GM21717 (cell line): ENCODE measurements around the gene TUNAR.
"Not testable (repeated sequence)": the region's sequence is repeated elsewhere in the genome, so short reads cannot be mapped to it uniquely, and the experiment has no call there.

ENCODE experiments used
- ATAC-seq: cut with Tn5 transposase; IDR thresholded peaks from one replicate; pipeline ENCODE4 v1.9.1; 2021; ENCODE audit warnings: mild to moderate bottlenecking, moderate library complexity; ENCODE audit not compliant: unreplicated experiment

TUNAR gene

GRCh38 chr14:95964901-95965300 is 88.3 kb downstream of the TUNAR start:
- no peak for ATAC-seq

DNA sequence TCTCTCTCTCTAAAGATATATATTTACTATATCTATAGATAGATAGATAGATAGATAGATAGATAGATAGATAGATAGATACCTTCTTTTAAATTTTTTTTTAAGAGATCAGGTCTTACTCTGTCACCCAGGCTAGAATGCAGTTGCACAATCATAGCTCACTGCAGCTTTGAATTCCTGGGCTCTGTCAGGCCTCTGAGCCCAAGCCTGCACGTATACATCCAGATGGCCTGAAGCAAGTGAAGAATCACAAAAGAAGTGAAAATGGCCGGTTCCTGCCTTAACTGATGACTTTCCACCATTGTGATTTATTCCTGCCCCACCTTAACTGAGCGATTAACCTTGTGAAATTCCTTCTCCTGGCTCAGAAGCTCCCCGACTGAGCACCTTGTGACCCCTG is 91.4 kb downstream of the TUNAR start:
- ATAC-seq, result not testable (repeated sequence)
